ENCODE results near the gene TRPC3.
A peak's percentile ranks its signal among the peaks of the same experiment; 100 is the strongest.

TRPC3 gene

DNA sequence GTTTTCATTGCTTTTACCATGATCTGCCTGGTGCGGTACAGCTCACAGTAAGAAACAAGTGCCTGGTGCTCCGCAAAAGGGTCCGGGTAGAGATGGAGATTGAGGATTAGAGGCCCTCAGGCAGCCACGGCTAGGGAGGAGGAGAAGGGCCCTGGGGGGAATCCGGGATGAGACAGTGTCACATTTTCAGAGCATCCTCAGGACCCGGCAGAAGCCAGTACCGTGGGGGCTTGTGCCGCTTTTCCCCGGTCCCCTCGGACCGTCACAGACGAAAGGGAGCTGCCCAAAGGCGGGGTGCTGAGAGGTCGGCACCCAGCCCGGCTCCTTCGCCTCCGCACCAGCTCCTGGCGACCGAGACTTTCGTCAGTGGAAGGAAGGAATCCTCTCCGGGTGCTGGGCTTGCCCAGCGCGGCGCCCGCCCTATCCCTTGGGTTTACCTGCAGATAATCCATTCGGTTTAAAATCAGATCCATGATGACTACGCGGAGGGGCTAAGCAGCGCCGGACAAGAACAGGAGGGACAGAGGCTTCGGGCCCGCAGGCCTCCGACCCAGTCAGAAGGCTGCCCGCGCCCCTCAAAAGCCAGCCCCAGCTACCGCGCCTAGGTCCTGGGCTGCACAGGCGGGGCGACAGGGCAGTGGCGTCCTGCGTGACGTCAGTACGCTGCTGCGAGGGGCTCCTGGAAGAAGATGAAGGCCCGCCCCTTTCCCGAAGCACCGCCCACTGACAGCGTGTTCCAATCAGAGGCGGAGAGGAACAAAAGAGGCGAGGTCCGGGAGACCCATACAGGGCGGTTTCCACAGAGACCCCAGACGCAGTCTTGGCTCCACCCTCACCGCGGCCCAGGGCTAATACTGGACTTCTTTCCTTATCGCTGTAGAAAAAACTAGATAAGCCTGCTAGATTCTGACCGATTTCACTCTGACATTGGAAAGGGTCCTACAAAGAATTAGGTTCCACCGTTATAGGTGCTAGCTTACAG is 81.7 kb downstream of the TRPC3 start, which contains the start of gene BBS7:
BBS7 (minus strand) TSS at position 634 of the 982 bp plus-strand sequence; CDS start at position 473, 161 bp downstream.
- peak; percentile 98 for DNase-seq

DNA sequence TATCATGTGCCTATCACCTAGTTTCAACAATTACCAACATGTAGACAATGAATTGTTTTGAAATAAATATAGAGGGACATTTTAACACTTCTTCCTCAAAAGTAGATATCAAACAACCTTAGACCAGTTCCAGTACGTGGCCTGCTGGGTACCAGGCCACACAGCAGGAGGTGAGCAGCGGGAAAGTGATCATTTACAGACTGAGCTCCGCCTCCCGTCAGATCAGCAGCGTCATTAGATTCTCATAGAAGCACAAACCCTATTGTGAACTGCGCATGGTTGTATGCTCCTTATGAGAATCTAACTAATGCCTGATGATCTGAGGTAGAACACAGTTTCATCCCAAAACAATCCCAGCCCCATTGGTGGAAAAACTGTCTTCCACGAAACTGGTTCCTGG is 88.1 kb downstream of the TRPC3 start:
- DNase-seq, result no peak

DNA sequence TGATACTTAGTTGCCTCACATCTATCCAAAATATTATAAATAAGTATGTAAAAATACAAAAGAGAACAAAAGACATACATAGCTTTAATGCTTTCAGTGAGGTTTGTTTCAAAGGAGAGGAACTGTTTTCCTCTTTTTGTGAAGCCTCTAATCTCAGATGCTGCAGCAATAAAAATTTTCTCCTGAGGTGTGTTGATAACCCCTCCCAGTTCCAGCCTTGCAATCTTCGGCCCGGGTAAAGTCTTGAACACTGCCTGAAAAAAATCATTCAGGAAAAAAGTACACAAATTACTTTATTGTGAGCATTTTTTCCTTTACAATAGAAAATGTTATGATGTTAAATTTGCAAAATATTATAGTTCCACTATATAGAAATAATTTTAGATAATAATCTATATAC is 90.4 kb downstream of the TRPC3 start:
- DNase-seq, result no peak

GRCh38 chr4:121860121-121860520 is 91.7 kb downstream of the TRPC3 start:
- DNase-seq, result no peak

- DNase-seq, result no peak
These were observed 100.5 kb downstream of the TRPC3 start for GRCh38 chr4:121851354-121851753.

DNA sequence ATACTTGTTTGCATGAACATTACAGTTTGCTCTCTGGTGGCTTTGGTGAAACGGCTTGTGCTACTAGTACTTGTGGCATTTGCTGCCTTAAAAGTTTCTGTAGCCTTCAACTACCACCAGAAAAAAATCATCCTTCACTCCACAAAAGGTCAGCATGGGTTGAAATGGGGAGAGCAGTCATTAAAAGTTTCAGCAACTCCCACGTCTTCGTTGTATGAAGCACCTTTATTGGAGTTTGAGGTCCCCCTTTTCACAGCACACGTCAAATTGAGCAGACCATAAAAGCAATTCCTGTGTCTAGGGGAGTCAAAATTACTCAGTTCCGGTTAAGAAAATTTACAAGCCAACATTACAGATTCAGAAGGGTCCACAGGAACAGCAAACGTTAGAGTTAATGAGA is 105.2 kb downstream of the TRPC3 start:
- DNase-seq, result no peak

DNA sequence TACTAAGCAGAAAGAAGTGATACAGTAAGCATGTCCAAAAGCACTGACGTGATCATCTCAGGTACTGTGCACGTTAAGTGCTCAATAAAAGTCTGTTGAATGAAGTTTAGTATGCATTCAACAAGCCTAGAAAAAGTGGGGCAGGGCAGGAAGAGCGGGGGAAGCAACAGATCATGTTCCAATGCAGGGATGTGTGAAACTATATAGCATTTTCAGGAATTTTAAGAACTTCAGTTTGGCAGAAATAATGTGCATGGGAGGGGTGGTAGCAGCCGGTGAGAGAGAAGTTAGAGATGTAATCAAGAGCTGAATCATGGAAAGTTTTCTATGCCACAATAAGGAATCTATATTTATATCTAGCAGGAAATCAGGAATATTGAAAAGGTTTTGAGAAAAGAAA is 109.0 kb downstream of the TRPC3 start:
- no peak for DNase-seq

DNA sequence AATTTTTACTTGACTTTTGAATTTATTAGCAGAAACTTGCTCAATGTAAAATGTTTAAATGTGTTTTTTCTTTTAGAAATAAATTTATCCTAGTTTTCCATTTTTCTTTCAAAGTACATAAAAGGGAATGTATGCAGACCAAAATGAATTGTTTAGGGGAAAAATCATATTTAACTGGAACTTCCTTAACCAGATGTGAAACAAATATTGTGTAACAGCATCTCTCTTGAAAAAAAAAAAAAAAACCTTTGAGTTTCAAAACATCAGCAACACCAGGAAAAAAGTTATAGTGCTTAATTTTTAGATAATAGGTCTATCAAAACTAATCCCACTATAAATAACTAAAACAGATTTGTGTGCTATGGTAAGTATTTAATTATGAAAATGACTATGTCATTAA is 113.7 kb downstream of the TRPC3 start:
- no peak for DNase-seq

GRCh38 chr4:121829511-121829910 is 122.3 kb downstream of the TRPC3 start:
- DNase-seq, result no peak

All from activated effector memory CD4-positive, alpha-beta T cell treated with anti-CD3 and anti-CD28 coated beads, Interleukin-2, amount 50 U/mL, for 16 hours (primary cell).